Panc1 (cell line): ENCODE measurements around the gene MRPL43. TPM values are rescaled to one million over a fixed set of nuclear protein-coding genes. Genes with fewer than 3 reads are reported as not detected.
A peak's percentile ranks its signal among the peaks of the same experiment; 100 is the strongest.

Source experiments
- ATAC-seq: fragments of 200-7000 bp; cut with Tn5 transposase; 2 replicates; pipeline ENCODE4 v1.9.1; 2020; ENCODE audit warnings: mild to moderate bottlenecking, moderate library complexity
- BruUV-seq: library from RNA; stranded (reverse); fragments of 400-500 nt; replicated peaks from 2 replicates; lab custom pipeline; 2021; lab: Mats Ljungman, UMichigan
- CTCF ChIA-PET: fragments of 300-600 bp; sonication (Branson Sonifier 250); formaldehyde crosslinking; loops from one replicate; lab custom pipeline; 2022; ENCODE audit warnings: antibody characterized with exemption; lab: Charles Lee
- POLR2A ChIA-PET: fragments of 300-600 bp; sonication (Branson Sonifier 250); formaldehyde crosslinking; loops from one replicate; lab custom pipeline; 2022; ENCODE audit warnings: antibody characterized with exemption; lab: Charles Lee
- DNase-seq: peaks from one replicate; pipeline ENCODE4 v3.0.0-alpha.2; 2010; ENCODE audit warnings: low read depth, low spot score
- H3K27ac ChIP-seq: 2 replicates; pipeline ENCODE4 v1.5.1; 2011; ENCODE audit warnings: mild to moderate bottlenecking, low read length, inconsistent platforms
- H3K27me3 ChIP-seq: fragments of 200-500 bp; sonication (Bioruptor generic); 2 replicates; pipeline ENCODE4 v1.6.0; 2014; ENCODE audit warnings: low read length, inconsistent platforms; ENCODE audit not compliant: control insufficient read depth, insufficient read depth
- H3K36me3 ChIP-seq: fragments of 200-500 bp; sonication (Bioruptor generic); 2 replicates; pipeline ENCODE4 v1.5.1; 2014; ENCODE audit warnings: inconsistent platforms, mild to moderate bottlenecking, low read length, moderate library complexity; ENCODE audit not compliant: control insufficient read depth, insufficient read depth
- H3K4me1 ChIP-seq: 2 replicates; pipeline ENCODE4 v1.5.1; 2011; ENCODE audit warnings: inconsistent platforms, mild to moderate bottlenecking, low read length, moderate library complexity; ENCODE audit not compliant: control insufficient read depth, insufficient read depth
- H3K4me3 ChIP-seq, 2 experiments: 2 replicates each; pipeline ENCODE4 v1.5.1; 2011 to 2012; ENCODE audit warnings: low read depth in 2 of 2, low read length in 2 of 2, mild to moderate bottlenecking in 2 of 2, inconsistent platforms in 1 of 2, moderate library complexity in 1 of 2
- H3K9me3 ChIP-seq: fragments of 200-500 bp; sonication (Bioruptor generic); 2 replicates; pipeline ENCODE4 v1.5.1; 2014; ENCODE audit warnings: low read depth, mild to moderate bottlenecking, inconsistent platforms, low read length, moderate library complexity; ENCODE audit not compliant: control insufficient read depth, insufficient read depth
- TCF7L2 ChIP-seq: IDR thresholded peaks from 2 replicates; pipeline ENCODE4 v1.6.1; 2011; ENCODE audit warnings: mild to moderate bottlenecking, low read depth, low read length, inconsistent platforms
- in situ Hi-C: cut with HindIII; loops from 2 replicates; pipeline ENCODE4 v1.10.0; 2016; ENCODE audit warnings: low sequenced_read_pairs, low pct_unique_long_range_greater_than_20kb
- intact Hi-C: fragments of 100-400 bp; cut with micrococcal nuclease; formaldehyde crosslinking; loops from one replicate; pipeline ENCODE4 v1.10.0; 2022; ENCODE audit not compliant: unreplicated experiment
- total RNA-seq: library from RNA; stranded (reverse); gene quantifications from one replicate; pipeline ENCODE4 v1.2.1, GENCODE V29; 2021; ENCODE audit not compliant: unreplicated experiment
- TF ChIP-seq, protein P1 (sequence below): fragments of 450-650 bp; IDR thresholded peaks from 2 replicates; pipeline ENCODE4 v1.5.1; 2017; ENCODE audit warnings: mild to moderate bottlenecking
- TF ChIP-seq, protein P2 (sequence below), 2 experiments: IDR thresholded peaks; 2 replicates each; pipeline ENCODE4 v1.6.1; 2011 to 2012; ENCODE audit warnings: low read depth in 2 of 2, control low read depth in 1 of 2, low read length in 1 of 2, mild to moderate bottlenecking in 1 of 2, moderate library complexity in 1 of 2; ENCODE audit not compliant: insufficient read depth in 1 of 2

The MRPL43 gene
- total RNA-seq, 1 experiment from 2014 or later = 108 TPM

DNA sequence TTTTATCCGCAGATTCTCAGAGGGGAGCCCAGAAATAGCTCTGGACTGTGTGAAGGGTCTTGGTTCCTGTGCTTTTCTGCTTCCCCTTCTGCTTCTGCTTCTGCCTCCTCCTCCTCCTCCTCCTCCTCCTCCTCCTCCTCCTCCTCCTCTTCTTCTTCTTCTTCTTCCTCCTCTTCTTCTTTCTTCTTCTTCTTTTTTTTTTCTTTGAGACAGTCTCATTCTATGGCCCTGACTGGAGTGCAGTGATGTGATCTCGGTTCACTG, 32.1 kb upstream of the MRPL43 start:
- H3K9me3 ChIP-seq = no peaks in the 10 kb centered on the region
- in situ Hi-C loops = no loop called here
- no peaks in the 10 kb centered on the region for H3K27me3 ChIP-seq
- ATAC-seq (no peak), DNase-seq (no peak)
- no peaks in the 10 kb centered on the region for H3K36me3 ChIP-seq
- ChIA-PET POLR2A (interaction anchor here (0.6 kb wide), 1 partner anchor 57 kb away, joined by 5 read pairs; no protein-coding TSS in a partner anchor), CTCF (interaction anchor here (0.6 to 3.3 kb wide), 7 partner anchors 12 to 36 kb away, joined by 3 to 22 read pairs (median 5); partner anchors contain the start of genes PDZD7 and SFXN3)
- TF ChIP-seq, protein P1, sequence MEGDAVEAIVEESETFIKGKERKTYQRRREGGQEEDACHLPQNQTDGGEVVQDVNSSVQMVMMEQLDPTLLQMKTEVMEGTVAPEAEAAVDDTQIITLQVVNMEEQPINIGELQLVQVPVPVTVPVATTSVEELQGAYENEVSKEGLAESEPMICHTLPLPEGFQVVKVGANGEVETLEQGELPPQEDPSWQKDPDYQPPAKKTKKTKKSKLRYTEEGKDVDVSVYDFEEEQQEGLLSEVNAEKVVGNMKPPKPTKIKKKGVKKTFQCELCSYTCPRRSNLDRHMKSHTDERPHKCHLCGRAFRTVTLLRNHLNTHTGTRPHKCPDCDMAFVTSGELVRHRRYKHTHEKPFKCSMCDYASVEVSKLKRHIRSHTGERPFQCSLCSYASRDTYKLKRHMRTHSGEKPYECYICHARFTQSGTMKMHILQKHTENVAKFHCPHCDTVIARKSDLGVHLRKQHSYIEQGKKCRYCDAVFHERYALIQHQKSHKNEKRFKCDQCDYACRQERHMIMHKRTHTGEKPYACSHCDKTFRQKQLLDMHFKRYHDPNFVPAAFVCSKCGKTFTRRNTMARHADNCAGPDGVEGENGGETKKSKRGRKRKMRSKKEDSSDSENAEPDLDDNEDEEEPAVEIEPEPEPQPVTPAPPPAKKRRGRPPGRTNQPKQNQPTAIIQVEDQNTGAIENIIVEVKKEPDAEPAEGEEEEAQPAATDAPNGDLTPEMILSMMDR = no peak
- TF ChIP-seq, protein P2, sequence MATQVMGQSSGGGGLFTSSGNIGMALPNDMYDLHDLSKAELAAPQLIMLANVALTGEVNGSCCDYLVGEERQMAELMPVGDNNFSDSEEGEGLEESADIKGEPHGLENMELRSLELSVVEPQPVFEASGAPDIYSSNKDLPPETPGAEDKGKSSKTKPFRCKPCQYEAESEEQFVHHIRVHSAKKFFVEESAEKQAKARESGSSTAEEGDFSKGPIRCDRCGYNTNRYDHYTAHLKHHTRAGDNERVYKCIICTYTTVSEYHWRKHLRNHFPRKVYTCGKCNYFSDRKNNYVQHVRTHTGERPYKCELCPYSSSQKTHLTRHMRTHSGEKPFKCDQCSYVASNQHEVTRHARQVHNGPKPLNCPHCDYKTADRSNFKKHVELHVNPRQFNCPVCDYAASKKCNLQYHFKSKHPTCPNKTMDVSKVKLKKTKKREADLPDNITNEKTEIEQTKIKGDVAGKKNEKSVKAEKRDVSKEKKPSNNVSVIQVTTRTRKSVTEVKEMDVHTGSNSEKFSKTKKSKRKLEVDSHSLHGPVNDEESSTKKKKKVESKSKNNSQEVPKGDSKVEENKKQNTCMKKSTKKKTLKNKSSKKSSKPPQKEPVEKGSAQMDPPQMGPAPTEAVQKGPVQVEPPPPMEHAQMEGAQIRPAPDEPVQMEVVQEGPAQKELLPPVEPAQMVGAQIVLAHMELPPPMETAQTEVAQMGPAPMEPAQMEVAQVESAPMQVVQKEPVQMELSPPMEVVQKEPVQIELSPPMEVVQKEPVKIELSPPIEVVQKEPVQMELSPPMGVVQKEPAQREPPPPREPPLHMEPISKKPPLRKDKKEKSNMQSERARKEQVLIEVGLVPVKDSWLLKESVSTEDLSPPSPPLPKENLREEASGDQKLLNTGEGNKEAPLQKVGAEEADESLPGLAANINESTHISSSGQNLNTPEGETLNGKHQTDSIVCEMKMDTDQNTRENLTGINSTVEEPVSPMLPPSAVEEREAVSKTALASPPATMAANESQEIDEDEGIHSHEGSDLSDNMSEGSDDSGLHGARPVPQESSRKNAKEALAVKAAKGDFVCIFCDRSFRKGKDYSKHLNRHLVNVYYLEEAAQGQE (IDR thresholded peaks at IDR 0.05; ENCODE audit: insufficient read depth in 1 of 2, low read depth in 2 of 2, low read length in 1 of 2) = no peak
- TF ChIP-seq TCF7L2 = no peak
- peaks cover 2% of the 10 kb centered on the region; the same call in 1 of the 2 replicates for H3K4me1 ChIP-seq
- no peak overlapping the region for H3K4me3 ChIP-seq
- H3K27ac ChIP-seq = no peak overlapping the region
- intact Hi-C loops = no loop called here
- BruUV-seq = no TSS peak

DNA sequence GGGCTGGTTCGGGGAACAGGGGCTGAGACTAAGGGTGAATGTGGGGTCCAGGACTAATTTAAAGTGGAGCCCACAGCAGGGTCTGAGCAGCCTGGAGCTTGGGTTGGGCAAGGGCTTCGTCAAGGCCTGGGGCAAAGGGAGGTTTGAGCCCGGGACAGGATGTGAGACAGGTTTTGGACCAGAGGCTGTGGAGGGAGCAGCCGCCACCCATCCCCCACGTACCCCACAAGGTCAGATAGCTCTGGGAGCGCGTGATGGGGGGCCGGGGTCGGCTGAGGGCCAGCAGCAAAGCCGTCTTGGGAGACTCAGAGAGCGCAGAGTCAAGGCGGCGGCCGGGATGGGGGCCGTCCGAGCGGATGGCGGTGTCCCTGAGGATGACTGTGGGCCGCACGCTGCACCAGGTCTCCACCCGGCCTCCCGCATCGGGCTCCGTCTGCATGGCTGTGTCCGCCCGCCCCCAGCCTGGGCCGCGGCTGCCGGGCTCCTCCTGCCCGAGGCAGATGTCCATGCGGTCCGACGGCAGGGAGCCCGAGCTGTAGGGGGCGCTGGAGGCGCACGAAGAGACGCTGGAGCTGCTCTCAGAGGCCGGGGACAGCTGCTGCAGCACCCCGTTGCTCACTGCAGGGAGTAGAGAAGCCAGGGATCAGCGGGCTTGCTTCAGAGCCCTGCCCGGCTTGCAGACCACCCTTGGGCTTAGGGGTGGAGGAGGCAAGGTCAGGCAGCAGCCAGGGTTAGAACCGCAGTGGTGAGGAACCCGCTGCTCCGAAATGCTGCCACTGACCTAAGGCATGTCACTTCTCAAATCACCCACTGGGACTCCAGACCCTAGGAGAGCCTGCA, 31.5 kb upstream of the MRPL43 start:
- Histone ChIP-seq H3K4me1 (peaks cover 2% of the 10 kb centered on the region; the same call in 1 of the 2 replicates), H3K9me3 (no peaks in the 10 kb centered on the region), H3K27ac (no peak overlapping the region), H3K4me3 (no peak overlapping the region), H3K27me3 (no peaks in the 10 kb centered on the region), H3K36me3 (no peaks in the 10 kb centered on the region)
- ChIA-PET CTCF (interaction anchor here (1.0 to 3.3 kb wide), 8 partner anchors 12 to 36 kb away, joined by 3 to 22 read pairs (median 5); partner anchors contain the start of genes PDZD7 and SFXN3), POLR2A (interaction anchor here (0.6 kb wide), 1 partner anchor 21 kb away, joined by 14 read pairs; no protein-coding TSS in a partner anchor)
- TF ChIP-seq, protein P1 = peak; percentile 97
- TF ChIP-seq, protein P2 (IDR thresholded peaks at IDR 0.05; ENCODE audit: insufficient read depth in 1 of 2, low read depth in 2 of 2, low read length in 1 of 2) = no peak
- ATAC-seq (peak; percentile 88), DNase-seq (no peak)
- BruUV-seq = no TSS peak
- intact Hi-C loops (no loop called here), in situ Hi-C loops (no loop called here)
